Cerebellar cortex (tissue), 1 donor: ENCODE measurements around the gene BRIP1.
"Not testable (repeated sequence)": the region's sequence is repeated elsewhere in the genome, so short reads cannot be mapped to it uniquely, and the experiment has no call there.

ENCODE experiments used
- DNase-seq: peaks from one replicate; pipeline ENCODE4 v3.0.0-alpha.2; 2015; ENCODE audit warnings: low spot score

Gene BRIP1

GRCh38 chr17:61862975-61863800 is at the start of gene BRIP1:
Gene BRIP1 (minus strand): TSS chr17:61863528. CDS start chr17:61861539, 1,989 bp downstream.
- DNase-seq: peak; percentile 95

DNA sequence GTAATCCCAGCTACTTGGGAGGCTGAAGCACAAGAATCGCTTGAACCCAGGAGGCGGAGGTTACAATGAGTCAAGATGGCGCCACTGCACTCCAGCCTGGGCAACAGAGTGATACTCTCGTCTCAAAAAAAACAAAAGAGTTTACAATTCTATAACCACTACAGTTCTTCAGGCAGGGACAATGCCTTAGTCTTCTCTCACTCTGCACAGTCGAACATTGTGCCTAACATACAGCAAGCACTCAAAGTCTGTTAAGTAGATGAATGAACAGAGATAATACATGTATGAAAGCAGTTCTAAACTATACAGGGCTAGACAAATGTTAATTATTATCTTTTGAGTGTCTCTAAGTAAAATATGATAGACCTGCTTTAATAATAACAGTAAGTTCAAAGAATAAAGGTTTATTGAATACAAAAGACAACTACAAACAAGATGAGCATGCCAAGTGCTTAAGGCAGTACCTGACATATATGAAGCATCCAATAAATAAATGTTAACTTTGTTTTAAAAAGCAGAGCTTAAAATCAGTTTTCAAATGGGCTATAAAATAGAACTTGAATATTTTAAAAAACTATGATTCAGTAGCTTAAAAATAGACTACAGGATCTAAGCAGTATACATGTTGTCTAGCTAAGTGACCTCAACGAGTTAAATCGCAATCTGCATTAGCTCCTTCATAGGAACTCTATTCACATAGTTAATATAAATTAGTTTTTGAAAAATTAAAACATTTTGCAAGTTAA is 45.1 kb upstream of the BRIP1 start:
- no peak for DNase-seq

DNA sequence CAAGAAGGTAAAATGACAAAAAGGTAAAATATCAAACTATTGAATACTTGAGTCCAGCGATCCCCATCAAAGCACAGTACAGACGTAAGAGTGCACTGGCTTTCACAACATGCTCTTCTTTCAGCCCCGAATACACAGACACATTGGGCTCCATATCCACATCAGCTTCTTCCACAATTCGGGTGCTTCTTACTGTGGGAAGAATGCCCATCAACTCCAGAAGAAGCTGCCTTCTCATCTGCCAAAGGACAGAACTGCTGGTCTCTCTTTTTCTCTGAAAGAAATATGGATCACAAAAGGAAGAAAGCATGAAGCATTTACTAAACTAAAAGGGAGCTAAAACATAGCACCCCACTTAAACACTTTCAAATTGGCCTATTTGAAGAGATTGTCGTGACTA is 44.0 kb upstream of the BRIP1 start:
- no peak for DNase-seq

- DNase-seq: no peak
These were observed 40.9 kb upstream of the BRIP1 start for GRCh38 chr17:61904094-61904710.

GRCh38 chr17:61903251-61903650 is 39.9 kb upstream of the BRIP1 start:
- DNase-seq: no peak

DNA sequence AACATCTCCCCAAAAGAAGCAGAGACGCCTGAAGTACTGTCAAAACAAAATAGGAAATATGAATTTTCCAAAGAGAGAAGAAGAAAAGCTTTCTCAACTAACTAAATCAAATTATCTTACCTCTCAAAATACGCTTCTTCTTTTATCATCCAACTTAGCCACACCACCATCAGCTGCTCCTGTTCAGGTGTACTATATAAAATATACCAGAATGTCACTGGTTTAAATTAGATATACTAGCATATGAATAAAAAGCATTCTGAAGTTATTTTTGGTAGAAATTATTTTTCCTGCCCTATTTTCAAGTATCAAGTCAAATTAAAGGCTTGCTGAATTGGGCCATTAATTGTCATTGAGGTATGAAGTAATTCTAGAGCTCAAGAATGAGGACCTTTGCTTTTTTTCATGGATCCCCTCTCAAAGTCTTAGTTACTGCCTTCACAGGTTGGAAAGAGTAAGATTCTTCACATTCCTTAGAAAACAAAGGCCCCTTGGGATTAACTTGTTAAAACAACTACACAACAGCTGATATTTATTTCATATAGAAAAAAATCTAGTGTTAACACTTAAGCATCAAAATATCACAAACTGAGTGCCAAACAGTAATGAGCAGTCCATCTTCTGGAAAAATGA is 34.3 kb upstream of the BRIP1 start:
- no peak for DNase-seq

DNA sequence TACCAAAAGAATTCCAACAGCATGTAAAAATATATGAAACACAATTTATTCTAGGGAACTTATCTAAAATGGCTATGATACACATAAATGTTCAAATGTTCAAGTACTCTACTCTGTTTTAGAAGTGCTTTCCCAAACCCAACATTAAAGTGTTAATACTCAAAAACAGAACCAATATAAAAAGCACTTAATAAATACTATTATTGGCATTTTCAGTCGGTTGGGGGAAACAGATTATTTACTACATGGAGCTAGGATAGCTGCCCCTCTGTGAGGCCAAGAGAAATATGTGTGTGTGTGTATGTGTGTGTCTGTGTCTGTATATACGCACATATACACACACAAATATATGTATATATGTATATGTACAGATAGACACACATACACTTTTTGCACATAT is 32.1 kb upstream of the BRIP1 start:
- DNase-seq: no peak

GRCh38 chr17:61894310-61894709 is 31.0 kb upstream of the BRIP1 start:
- not testable (repeated sequence) for DNase-seq

DNA sequence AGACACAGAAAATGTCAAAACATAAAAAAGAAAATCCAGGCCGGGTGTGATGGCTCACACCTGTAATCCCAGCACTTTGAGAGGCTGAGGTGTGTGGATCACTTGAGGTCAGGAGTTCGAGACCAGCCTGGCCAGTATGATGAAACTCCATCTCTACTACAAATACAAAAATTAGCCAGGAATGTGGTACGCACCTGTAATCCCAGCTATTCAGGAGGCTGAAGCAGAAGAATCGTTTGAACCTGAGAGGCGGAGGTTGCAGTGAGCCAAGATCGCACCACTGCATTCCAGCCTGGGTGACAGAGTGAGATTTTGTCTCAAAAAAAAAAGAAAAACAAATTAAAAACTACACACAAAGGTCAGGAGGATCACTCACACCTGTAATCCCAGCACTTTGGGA is 24.4 kb upstream of the BRIP1 start:
- DNase-seq: not testable (repeated sequence)

GRCh38 chr17:61885865-61886264 is 22.5 kb upstream of the BRIP1 start:
- DNase-seq: not testable (repeated sequence)

GRCh38 chr17:61884864-61885263 is 21.5 kb upstream of the BRIP1 start:
- DNase-seq: no peak

- DNase-seq: no peak
These were observed 17.3 kb upstream of the BRIP1 start for GRCh38 chr17:61880589-61881102.

- DNase-seq: no peak
These were observed 15.8 kb upstream of the BRIP1 start for GRCh38 chr17:61878984-61879612.

GRCh38 chr17:61878520-61878919 is 15.2 kb upstream of the BRIP1 start:
- no peak for DNase-seq

GRCh38 chr17:61877837-61878236 is 14.5 kb upstream of the BRIP1 start:
- no peak for DNase-seq

DNA sequence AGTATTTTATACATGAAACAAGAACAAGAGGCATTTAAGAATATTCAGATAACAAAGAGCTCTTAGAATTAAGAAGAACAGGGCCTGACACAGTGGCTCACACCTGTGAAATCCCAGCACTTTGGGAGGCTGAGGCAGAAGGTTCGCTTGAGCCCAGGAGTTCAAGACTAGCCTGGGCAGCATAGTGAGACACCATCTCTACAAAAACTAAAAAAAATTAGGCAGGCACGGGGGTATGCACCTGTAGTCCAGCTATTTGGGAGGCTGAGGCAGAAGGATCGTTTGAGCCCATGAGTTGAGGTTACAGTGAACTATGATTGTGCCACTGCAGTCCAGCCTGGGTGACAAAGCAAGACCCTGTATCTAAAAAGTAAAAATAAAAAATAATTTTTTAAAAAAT is 12.5 kb upstream of the BRIP1 start:
- DNase-seq: no peak

DNA sequence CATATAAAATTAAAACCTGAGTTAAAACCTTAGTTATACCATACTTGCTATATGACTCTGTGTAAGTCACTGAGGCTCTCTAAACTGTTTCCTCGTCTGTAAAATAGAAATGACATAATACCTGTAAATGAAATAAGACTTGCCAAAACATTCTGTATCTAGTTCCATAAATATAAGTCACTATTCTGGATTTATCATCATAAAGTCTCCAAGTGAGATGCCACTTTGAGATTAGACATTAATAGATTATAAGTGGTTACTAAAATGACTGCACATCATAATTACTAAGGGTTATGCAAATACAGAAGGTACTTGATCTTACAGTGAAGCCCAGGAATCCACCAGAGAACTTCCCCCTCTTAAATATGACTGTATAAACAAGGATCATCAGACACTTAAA is 12.0 kb upstream of the BRIP1 start:
- no peak for DNase-seq

DNA sequence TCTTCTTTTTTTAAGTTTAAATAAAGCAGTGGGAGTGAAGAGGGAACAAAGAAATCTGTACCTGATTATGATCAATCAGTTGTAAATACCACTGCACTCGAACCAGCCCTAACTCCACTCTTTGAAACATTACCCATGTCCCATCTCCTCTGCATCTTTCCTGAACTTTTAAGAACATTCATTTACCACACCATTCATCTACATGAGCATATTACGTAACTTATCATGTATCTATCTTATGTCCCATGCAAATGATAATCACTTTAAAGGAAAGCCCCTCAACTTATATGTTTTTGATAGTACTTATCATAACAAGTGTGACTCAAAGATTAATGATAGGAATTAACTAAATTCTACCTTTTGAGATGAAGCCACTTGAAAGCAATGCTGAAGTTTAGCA is 10.7 kb upstream of the BRIP1 start:
- no peak for DNase-seq

GRCh38 chr17:61872099-61872498 is 8.8 kb upstream of the BRIP1 start:
- DNase-seq: no peak

DNA sequence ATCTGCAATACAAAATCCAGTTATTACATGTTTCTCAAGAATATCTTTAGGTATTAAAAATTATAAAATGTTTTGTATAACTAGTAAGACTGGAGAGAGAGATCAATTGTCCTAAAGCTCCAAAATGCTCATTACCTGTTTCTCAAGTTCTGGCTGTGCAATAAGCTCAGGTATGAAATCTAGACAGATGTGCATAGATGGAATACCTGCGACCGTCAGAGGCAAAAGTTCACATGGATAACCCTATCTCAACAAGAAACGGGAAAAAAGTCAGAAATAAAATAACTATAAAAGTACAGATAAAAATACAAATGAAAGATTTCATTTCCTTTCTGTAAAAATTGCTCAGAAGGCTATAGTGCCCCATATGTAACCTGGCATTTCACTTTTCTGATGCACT is 5.8 kb upstream of the BRIP1 start:
- DNase-seq: no peak

GRCh38 chr17:61868074-61868473 is 4.7 kb upstream of the BRIP1 start:
- DNase-seq: no peak

DNA sequence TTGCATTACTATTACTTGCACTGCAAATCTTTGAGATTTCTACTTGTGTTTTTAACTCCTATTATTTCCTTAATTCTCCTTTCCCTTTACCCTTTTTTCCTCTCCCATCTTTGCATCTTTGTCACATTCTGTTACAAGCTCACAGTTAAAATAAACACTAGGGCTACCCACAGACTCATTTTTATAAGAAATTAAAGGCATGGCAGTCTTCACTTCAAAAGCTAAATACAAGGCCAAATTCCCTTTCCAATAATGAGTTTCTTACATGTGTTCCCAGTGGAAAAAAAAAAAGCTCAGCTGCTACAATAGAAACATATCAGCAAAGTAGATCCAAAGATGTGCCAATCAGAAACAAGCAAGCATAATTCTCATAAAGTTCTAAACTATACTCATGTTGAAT is 3.7 kb upstream of the BRIP1 start:
- DNase-seq: no peak
